Uterus (tissue), 4 donors: ENCODE data around the gene NAGLU. TPM values are rescaled to one million over a fixed set of nuclear protein-coding genes. Genes with fewer than 3 reads are reported as not detected.

ENCODE experiments used
- DNase-seq, 2 donors: peaks; one replicate each; pipeline ENCODE4 v3.0.0-alpha.2; 2019 to 2020
- H3K27ac ChIP-seq, 2 donors: fragments of 200-600 bp; sonication (generic); 1 replicate in 1 of 2; 2 replicates in 1 of 2; pipeline ENCODE4 v1.5.1; 2016 to 2018
- H3K27me3 ChIP-seq, 2 donors: fragments of 200-600 bp; sonication (generic); one replicate each; pipeline ENCODE4 v1.5.1; 2018 to 2019; ENCODE audit warnings: control low read depth in 1 of 2
- H3K36me3 ChIP-seq, 2 donors: fragments of 200-600 bp; sonication (generic); one replicate each; pipeline ENCODE4 v1.5.1; 2019; ENCODE audit warnings: control low read depth in 1 of 2
- H3K4me1 ChIP-seq, 2 donors: fragments of 200-600 bp; sonication (generic); one replicate each; pipeline ENCODE4 v1.5.1; 2018 to 2019; ENCODE audit warnings: control low read depth in 1 of 2
- H3K4me3 ChIP-seq, 2 donors: fragments of 200-600 bp; sonication (generic); 1 replicate in 1 of 2; 2 replicates in 1 of 2; pipeline ENCODE4 v1.5.1; 2018 to 2019; ENCODE audit warnings: mild to moderate bottlenecking in 1 of 2
- H3K9me3 ChIP-seq, 2 donors: fragments of 200-600 bp; sonication (generic); one replicate each; pipeline ENCODE4 v1.5.1; 2019; ENCODE audit warnings: control low read depth in 1 of 2
- CTCF ChIP-seq, 4 experiments: fragments of 200-600 bp in 2 of 4; fragments of 450-650 bp in 2 of 4; sonication (generic) in 2 of 4; IDR thresholded peaks; one replicate each; pipeline ENCODE4 v1.5.1; 2016 to 2019; ENCODE audit warnings: antibody characterized with exemption in 4 of 4, mild to moderate bottlenecking in 2 of 4, moderate library complexity in 1 of 4
- POLR2A ChIP-seq, 2 donors: fragments of 450-650 bp; IDR thresholded peaks; one replicate each; pipeline ENCODE4 v1.6.1; 2016; ENCODE audit warnings: antibody characterized with exemption in 2 of 2, mild to moderate bottlenecking in 1 of 2, moderate library complexity in 1 of 2
- intact Hi-C: fragments of 100-400 bp; cut with DNase I; formaldehyde crosslinking; loops from one replicate; pipeline ENCODE4 v1.15.1; 2023; ENCODE audit warnings: low total_unique reads
- total RNA-seq, 4 donors: library from RNA; depleted of rRNA in 3 of 4; stranded (reverse); fragments of >200 nt in 3 of 4; gene quantifications; one replicate each; pipeline versions ENCODE4 v1.1.0 to v1.2.4, GENCODE V29; 2014 to 2023
- donor health status: DM: yes; HTN: yes; CAD: no.

Gene NAGLU
- total RNA-seq, 4 donors from 2014 or later, result 8.7 to 33.5 (median 25.6) TPM

- TF ChIP-seq CTCF (IDR thresholded peaks at IDR 0.05), result no peak
- peak; percentile 41 to 62 for TF ChIP-seq POLR2A (IDR thresholded peaks at IDR 0.05)
- H3K27me3 ChIP-seq, result no peaks in the 10 kb centered on the region
- no peaks in the 10 kb centered on the region for H3K9me3 ChIP-seq
- peak; percentile 92 to 94 for DNase-seq
- peaks cover 11 to 18% of the 10 kb centered on the region in 2 donors for H3K4me1 ChIP-seq
- H3K36me3 ChIP-seq, result no peaks in the 10 kb centered on the region
- intact Hi-C loops, result no loop called here
- H3K4me3 ChIP-seq, result peak within 1 kb of the TSS; percentile 82 to 84
- H3K27ac ChIP-seq, result peak within 1 kb of the TSS; percentile 86 to 91
Observed at GRCh38 chr17:42566883-42567573, 31.0 kb downstream of the NAGLU start, which contains the start of gene MLX. Gene MLX, plus strand, starts transcription at chr17:42567100. Its CDS starts 25 bp downstream, at chr17:42567125.

- Histone ChIP-seq H3K4me1 (peaks cover 3 to 10% of the 10 kb centered on the region in 2 donors), H3K4me3 (no peak overlapping the region), H3K27me3 (no peaks in the 10 kb centered on the region), H3K9me3 (no peaks in the 10 kb centered on the region), H3K27ac (no peak overlapping the region), H3K36me3 (no peaks in the 10 kb centered on the region)
- TF ChIP-seq CTCF (IDR thresholded peaks at IDR 0.05), result no peak
- TF ChIP-seq POLR2A (IDR thresholded peaks at IDR 0.05), result no peak
- intact Hi-C loops, result no loop called here
- DNase-seq, result no peak
Observed at GRCh38 chr17:42568341-42569111, 32.5 kb downstream of the NAGLU start.

GRCh38 chr17:42571435-42572225, 35.6 kb downstream of the NAGLU start:
- H3K9me3 ChIP-seq, result no peaks in the 10 kb centered on the region
- H3K27me3 ChIP-seq, result no peaks in the 10 kb centered on the region
- intact Hi-C loops, result loop anchor here (10.0 kb wide), 1 partner anchor 103 kb away; the partner anchor contains the start of gene PLEKHH3
- H3K4me3 ChIP-seq, result no peak overlapping the region
- no peaks in the 10 kb centered on the region for H3K4me1 ChIP-seq
- H3K27ac ChIP-seq, result no peak overlapping the region
- no peak for DNase-seq
- no peaks in the 10 kb centered on the region for H3K36me3 ChIP-seq
- TF ChIP-seq CTCF (IDR thresholded peaks at IDR 0.05) (no peak), POLR2A (IDR thresholded peaks at IDR 0.05) (no peak)

GRCh38 chr17:42573095-42573494, 37.1 kb downstream of the NAGLU start:
- Histone ChIP-seq H3K27ac (no peak overlapping the region), H3K27me3 (no peaks in the 10 kb centered on the region), H3K4me1 (peaks cover 0 to 8% of the 10 kb centered on the region in 2 donors), H3K9me3 (no peaks in the 10 kb centered on the region), H3K36me3 (no peaks in the 10 kb centered on the region), H3K4me3 (no peak overlapping the region)
- TF ChIP-seq CTCF (IDR thresholded peaks at IDR 0.05) (no peak), POLR2A (IDR thresholded peaks at IDR 0.05) (no peak)
- intact Hi-C loops, result loop anchor here (10.0 kb wide), 1 partner anchor 102 kb away; the partner anchor contains the start of gene PLEKHH3
- DNase-seq, result no peak
